K562 (cell line): ENCODE measurements around the gene RSU1. TPM values are rescaled to one million over a fixed set of nuclear protein-coding genes. Genes with fewer than 3 reads are reported as not detected.

Experiments
- ATAC-seq: fragments of 200-7000 bp; cut with Tn5 transposase; 3 replicates; pipeline ENCODE4 v1.9.1; 2020; ENCODE audit warnings: moderate library complexity
- BruUV-seq: library from RNA; stranded (reverse); fragments of 400-500 nt; replicated peaks from 2 replicates; lab custom pipeline; 2021; lab: Mats Ljungman, UMichigan
- CTCF ChIA-PET: fragments of 300-600 bp; formaldehyde crosslinking; extraction: SDS; loops from one replicate; lab custom pipeline; 2021; ENCODE audit warnings: low intra/inter-chr PET ratio; lab: Yijun Ruan, JAX
- POLR2A ChIA-PET: fragments of 300-600, 350-650 bp; sonication (Branson Sonifier 250); formaldehyde crosslinking; extraction: SDS; loops from one replicate; lab custom pipeline; 2021; ENCODE audit warnings: antibody characterized with exemption, inconsistent platforms; lab: Yijun Ruan, JAX
- DNase-seq, 4 experiments: peaks; one replicate each; pipeline versions ENCODE4 v3.0.0 to v3.0.0-alpha.2; 2011 to 2018; ENCODE audit warnings: low spot score in 3 of 4, mixed read lengths in 3 of 4; ENCODE audit errors: extremely low read depth in 1 of 4
- FAIRE-seq: peaks from 2 replicates; lab custom pipeline; 2011; peaks lifted over from hg19 to GRCh38; lab: Jason Lieb, UNC
- H2AFZ ChIP-seq: 2 replicates; pipeline ENCODE4 v1.6.0; 2011; ENCODE audit warnings: low read depth, low read length, control low read depth, inconsistent platforms
- H3K27ac ChIP-seq: fragments of 200-600 bp; 3 replicates; pipeline ENCODE4 v1.8.0; 2011; ENCODE audit warnings: low read depth, mild to moderate bottlenecking, control low read depth, inconsistent platforms, low read length, moderate library complexity, mixed read lengths; ENCODE audit errors: extremely low read depth
- H3K27me3 ChIP-seq, 2 experiments: fragments of 300-600 bp in 1 of 2; 2 replicates in 1 of 2; 3 replicates in 1 of 2; pipeline versions ENCODE4 v1.6.0 to v1.8.0; 2011; ENCODE audit warnings: inconsistent platforms in 2 of 2, low read length in 2 of 2, mild to moderate bottlenecking in 1 of 2, mixed read lengths in 1 of 2, moderate library complexity in 1 of 2; ENCODE audit not compliant: control insufficient read depth in 2 of 2, insufficient read depth in 2 of 2
- H3K36me3 ChIP-seq: fragments of 300-600 bp; 3 replicates; pipeline ENCODE4 v1.8.0; 2011; ENCODE audit warnings: mild to moderate bottlenecking, low read length, inconsistent platforms; ENCODE audit not compliant: control insufficient read depth, insufficient read depth
- H3K4me1 ChIP-seq, 2 experiments: fragments of 200-600 bp in 1 of 2; replicated peaks in 1 of 2; 2 replicates in 1 of 2; 3 replicates in 1 of 2; pipeline versions ENCODE4 v1.5.1 to v1.8.0; 2011; ENCODE audit warnings: inconsistent platforms in 2 of 2, low read length in 2 of 2, mild to moderate bottlenecking in 1 of 2, mixed read lengths in 1 of 2, moderate library complexity in 1 of 2; ENCODE audit not compliant: control insufficient read depth in 2 of 2, insufficient read depth in 2 of 2
- H3K4me2 ChIP-seq: 2 replicates; pipeline ENCODE4 v1.6.1; 2011; ENCODE audit warnings: low read length, control low read depth, inconsistent platforms, mixed read lengths; ENCODE audit not compliant: insufficient read depth
- H3K4me3 ChIP-seq: fragments of 200-600 bp; sonication (generic), shearing (Covaris generic); 2 replicates; pipeline ENCODE4 v1.5.1; 2016; ENCODE audit warnings: control low read depth, inconsistent platforms
- H3K79me2 ChIP-seq: fragments of 200-600 bp; 3 replicates; pipeline ENCODE4 v1.8.0; 2011; ENCODE audit warnings: low read length, inconsistent platforms; ENCODE audit not compliant: control insufficient read depth, insufficient read depth
- H3K9ac ChIP-seq, 2 experiments: 2 replicates each; pipeline versions ENCODE4 v1.6.0 to v1.6.1; 2011; ENCODE audit warnings: low read depth in 2 of 2, low read length in 2 of 2, control low read depth in 1 of 2, inconsistent platforms in 1 of 2, mild to moderate bottlenecking in 1 of 2, mixed read lengths in 1 of 2; ENCODE audit not compliant: insufficient read depth in 1 of 2
- H3K9me1 ChIP-seq: one replicate; pipeline ENCODE4 v1.6.0; 2011; ENCODE audit warnings: inconsistent platforms, mild to moderate bottlenecking, low read length, moderate library complexity; ENCODE audit not compliant: control insufficient read depth, insufficient read depth
- H3K9me3 ChIP-seq: replicated peaks from 2 replicates; pipeline ENCODE4 v1.5.1; 2011; ENCODE audit warnings: low read depth, low read length, inconsistent platforms; ENCODE audit not compliant: control insufficient read depth, insufficient read depth
- H4K20me1 ChIP-seq: replicated peaks from 2 replicates; pipeline ENCODE4 v1.6.1; 2011; ENCODE audit warnings: low read length, inconsistent platforms, mixed read lengths; ENCODE audit not compliant: control insufficient read depth, insufficient read depth
- CBFB ChIP-seq: sonication (generic); formaldehyde crosslinking; IDR thresholded peaks from 2 replicates; pipeline ENCODE4 v1.4.0; 2020; ENCODE audit warnings: mild to moderate bottlenecking, missing genetic modification reagents
- CCAR2 ChIP-seq: fragments of 200-400 bp; formaldehyde crosslinking; IDR thresholded peaks from 2 replicates; pipeline ENCODE4 v1.6.1; 2017; ENCODE audit warnings: mild to moderate bottlenecking, low read depth, low read length
- FOXM1 ChIP-seq, 2 experiments: fragments of 450-650 bp in 1 of 2; sonication (generic) in 1 of 2; formaldehyde crosslinking in 1 of 2; IDR thresholded peaks; 2 replicates each; pipeline versions ENCODE4 v1.6.1 to v1.9.0; 2017 to 2022; ENCODE audit warnings: low read depth in 2 of 2, mild to moderate bottlenecking in 2 of 2, missing genetic modification reagents in 1 of 2, moderate library complexity in 1 of 2
- GATAD2A ChIP-seq: fragments of 450-650 bp; IDR thresholded peaks from 2 replicates; pipeline ENCODE4 v1.6.1; 2017
- HBP1 ChIP-seq: fragments of 450-650 bp; formaldehyde crosslinking; IDR thresholded peaks from 2 replicates; pipeline ENCODE4 v1.4.0; 2022; ENCODE audit warnings: missing genetic modification characterization
- HINFP ChIP-seq: fragments of 450-650 bp; conservative IDR thresholded peaks from 2 replicates; pipeline ENCODE4 v1.6.1; 2016; ENCODE audit warnings: missing genetic modification characterization, low read depth, mild to moderate bottlenecking, control low read depth, missing compliant biosample characterization
- MBD2 ChIP-seq: sonication (generic); IDR thresholded peaks from 2 replicates; pipeline ENCODE4 v1.6.1; 2016; ENCODE audit warnings: low read depth, borderline replicate concordance
- SP2 ChIP-seq: IDR thresholded peaks from 2 replicates; pipeline ENCODE4 v1.6.1; 2011; ENCODE audit warnings: mild to moderate bottlenecking, low read depth, low read length, moderate library complexity; ENCODE audit not compliant: poor library complexity, severe bottlenecking; ENCODE audit errors: extremely low read depth
- TAF9B ChIP-seq: fragments of 450-650 bp; IDR thresholded peaks from 2 replicates; pipeline ENCODE4 v1.6.1; 2018; ENCODE audit warnings: mild to moderate bottlenecking; ENCODE audit not compliant: partially characterized antibody
- UBTF ChIP-seq, 2 experiments: IDR thresholded peaks; 2 replicates each; pipeline ENCODE4 v1.6.1; 2012; ENCODE audit warnings: improper control_type of control experiment in 2 of 2, low read depth in 2 of 2, low read length in 2 of 2, borderline replicate concordance in 1 of 2
- ZNF507 ChIP-seq: conservative IDR thresholded peaks from 2 replicates; pipeline ENCODE4 v1.6.1; 2017; ENCODE audit warnings: missing genetic modification characterization, missing compliant biosample characterization
- WGBS: fragments of 100-300 bp; shearing (Covaris generic); methylation state at CpG from one replicate; pipeline ENCODE4 v1.1.6; 2016; ENCODE audit warnings: low coverage, mixed read lengths; ENCODE audit not compliant: insufficient coverage; ENCODE audit errors: missing lambda C conversion rate; 5-methylcytosine and 5-hydroxymethylcytosine counted together
- in situ Hi-C: fragments of 300-500 bp; cut with MboI; formaldehyde crosslinking; loops from 4 replicates; pipeline ENCODE4 v1.15.0; 2018; ENCODE audit warnings: inconsistent platforms, mixed read lengths
- intact Hi-C: fragments of 100-400 bp; cut with micrococcal nuclease; formaldehyde crosslinking; loops from 2 replicates; pipeline ENCODE4 v1.14.2; 2022
- polyA plus RNA-seq, 8 experiments: library from polyadenylated mRNA; depleted of rRNA in 4 of 8; stranded (reverse) in 5 of 8; unstranded in 3 of 8; fragments of >200 nt; fragmentation: Nextera tagmentation in 2 of 8; fragmentation: Illumina TruSeq in 1 of 8; extraction: Ambion mirVana in 2 of 8; extraction: Trizol in 1 of 8; gene quantifications; 2 replicates each; pipeline versions ENCODE4 v1.2.1 to v1.2.3, GENCODE V29; 2011 to 2014; ENCODE audit warnings: inconsistent platforms in 1 of 8, missing spikeins in 1 of 8
- total RNA-seq, 7 experiments: library from RNA; depleted of rRNA in 6 of 7; stranded (reverse); fragments of >200 nt in 6 of 7; fragmentation: Illumina TruSeq in 2 of 7; extraction: Trizol in 2 of 7; gene quantifications; 2 replicates each; pipeline versions ENCODE4 v1.2.1 to v1.2.3, GENCODE V29; 2011 to 2021; ENCODE audit warnings: low replicate concordance in 1 of 7

The RSU1 gene
- total and polyA plus RNA-seq, 9 of the 15 experiments (the other 6 are each of a cell fraction or from before 2014, with no cell fraction given): 18.8 to 67.3 (median 31.5) TPM

- TF ChIP-seq GATAD2A: no peak
- no peak for TF ChIP-seq FOXM1 (IDR thresholded peaks at IDR 0.05; ENCODE audit: low read depth)
- TF ChIP-seq FOXM1 (CRISPR knock-in tag; IDR thresholded peaks at IDR 0.05; ENCODE audit: low read depth): no peak
- TF ChIP-seq SP2: no peak
- TF ChIP-seq CCAR2: no peak
- TF ChIP-seq CBFB (CRISPR knock-in tag): no peak
- no peak for TF ChIP-seq UBTF (IDR thresholded peaks at IDR 0.05; ENCODE audit: borderline replicate concordance in 1 of 2, low read depth in 2 of 2, low read length in 2 of 2)
- no peak for TF ChIP-seq MBD2
Observed at GRCh38 chr10:16643502-16643901, 173.7 kb downstream of the RSU1 start (continued).

- Histone ChIP-seq H3K9ac (no peak overlapping the region), H4K20me1 (no peaks in the 10 kb centered on the region), H3K9me1 (no peaks in the 10 kb centered on the region), H3K79me2 (no peaks in the 10 kb centered on the region), H3K4me1 (no peaks in the 10 kb centered on the region), H3K36me3 (no peaks in the 10 kb centered on the region), H3K27ac (no peak overlapping the region), H3K4me3 (no peak overlapping the region), H3K9me3 (no peaks in the 10 kb centered on the region), H3K4me2 (no peak overlapping the region), H3K27me3 (peaks cover 0 to 10% of the 10 kb centered on the region in 2 experiments; a peak in 1 of 5 replicates), H2AFZ (no peak overlapping the region)
- in situ Hi-C loops (no loop called here), intact Hi-C loops (no loop called here)
- ATAC-seq: no peak
- 0% methylated on average over 2 of the region's 2 CpGs for WGBS
- BruUV-seq: no TSS peak
- FAIRE-seq: no peak
- no peak for DNase-seq
- TF ChIP-seq HBP1 (no peak), ZNF507 (tag) (no peak), TAF9B (no peak), HINFP (tag) (no peak)
- CTCF ChIA-PET: no interaction called here
- POLR2A ChIA-PET: no interaction called here
Observed at GRCh38 chr10:16640153-16640552, 177.1 kb downstream of the RSU1 start.
